GM12801 (cell line): ENCODE results near the gene PEF1.

Experiments used
- CTCF ChIP-seq: IDR thresholded peaks from one replicate; pipeline ENCODE4 v1.5.1; 2011; ENCODE audit warnings: control low read depth; ENCODE audit not compliant: insufficient read length; ENCODE audit errors: extremely low read depth

PEF1 gene

GRCh38 chr1:31615939-31616338, 28.7 kb downstream of the PEF1 start:
- TF ChIP-seq CTCF: no peak

GRCh38 chr1:31615414-31615813, 29.3 kb downstream of the PEF1 start:
- TF ChIP-seq CTCF: no peak

- TF ChIP-seq CTCF: no peak
Measured at GRCh38 chr1:31614414-31615005, 30.2 kb downstream of the PEF1 start.

GRCh38 chr1:31609514-31610118, 35.1 kb downstream of the PEF1 start:
- no peak for TF ChIP-seq CTCF

- no peak for TF ChIP-seq CTCF
Measured at GRCh38 chr1:31607360-31607759, 37.3 kb downstream of the PEF1 start.

GRCh38 chr1:31605908-31606427, 38.7 kb downstream of the PEF1 start:
- TF ChIP-seq CTCF: no peak

- TF ChIP-seq CTCF: no peak
Measured at GRCh38 chr1:31602081-31602480, 42.6 kb downstream of the PEF1 start.
